Measurements from ENCODE around the gene CACNB2. TPM values are rescaled to one million over a fixed set of nuclear protein-coding genes. Genes with fewer than 3 reads are reported as not detected.

The CACNB2 gene
- total RNA-seq, 4 donors from 2014 or later = 11.6 to 13.8 (median 12.1) TPM

DNA sequence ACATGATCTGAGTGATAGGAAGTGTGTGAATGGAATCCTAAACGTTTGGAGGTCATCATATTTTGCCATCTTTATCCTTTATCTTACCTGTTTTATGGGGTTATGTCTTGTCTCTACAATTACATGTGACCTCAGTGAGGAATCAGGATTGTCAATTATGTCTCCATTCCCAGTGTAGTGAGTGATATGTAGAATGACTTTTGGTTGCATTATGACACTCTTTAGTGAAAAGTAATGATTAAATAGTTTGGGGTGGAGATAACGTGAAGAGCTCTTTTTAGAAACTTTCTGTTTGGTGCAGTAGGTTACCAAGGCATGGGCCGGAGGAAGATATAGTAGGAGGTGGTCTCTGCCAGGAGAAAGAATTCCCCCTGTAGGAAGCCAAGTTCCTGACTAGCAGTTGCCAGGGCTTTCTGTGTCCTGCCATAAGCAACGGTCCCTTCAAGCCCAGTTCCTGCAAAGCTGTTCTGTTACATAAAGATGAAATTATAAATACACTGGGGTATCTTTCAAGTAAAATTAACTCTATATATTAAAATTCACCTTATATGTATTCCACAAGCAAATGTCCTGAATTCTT lies 282.9 kb downstream of the CACNB2 start:
- no peak for TF ChIP-seq EP300 (IDR thresholded peaks at IDR 0.05)
- TF ChIP-seq POLR2AphosphoS5 (IDR thresholded peaks at IDR 0.05) = no peak
- TF ChIP-seq, protein P1, sequence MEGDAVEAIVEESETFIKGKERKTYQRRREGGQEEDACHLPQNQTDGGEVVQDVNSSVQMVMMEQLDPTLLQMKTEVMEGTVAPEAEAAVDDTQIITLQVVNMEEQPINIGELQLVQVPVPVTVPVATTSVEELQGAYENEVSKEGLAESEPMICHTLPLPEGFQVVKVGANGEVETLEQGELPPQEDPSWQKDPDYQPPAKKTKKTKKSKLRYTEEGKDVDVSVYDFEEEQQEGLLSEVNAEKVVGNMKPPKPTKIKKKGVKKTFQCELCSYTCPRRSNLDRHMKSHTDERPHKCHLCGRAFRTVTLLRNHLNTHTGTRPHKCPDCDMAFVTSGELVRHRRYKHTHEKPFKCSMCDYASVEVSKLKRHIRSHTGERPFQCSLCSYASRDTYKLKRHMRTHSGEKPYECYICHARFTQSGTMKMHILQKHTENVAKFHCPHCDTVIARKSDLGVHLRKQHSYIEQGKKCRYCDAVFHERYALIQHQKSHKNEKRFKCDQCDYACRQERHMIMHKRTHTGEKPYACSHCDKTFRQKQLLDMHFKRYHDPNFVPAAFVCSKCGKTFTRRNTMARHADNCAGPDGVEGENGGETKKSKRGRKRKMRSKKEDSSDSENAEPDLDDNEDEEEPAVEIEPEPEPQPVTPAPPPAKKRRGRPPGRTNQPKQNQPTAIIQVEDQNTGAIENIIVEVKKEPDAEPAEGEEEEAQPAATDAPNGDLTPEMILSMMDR (IDR thresholded peaks at IDR 0.05) = no peak
- TF ChIP-seq POLR2A (IDR thresholded peaks at IDR 0.05) = no peak
- Histone ChIP-seq H3K4me3 (no peak overlapping the region), H3K27ac (no peak overlapping the region), H3K4me1 (no peaks in the 10 kb centered on the region), H3K36me3 (no peaks in the 10 kb centered on the region), H3K27me3 (no peaks in the 10 kb centered on the region), H3K9me3 (no peaks in the 10 kb centered on the region)
- WGBS = 65% methylated on average over 4 of the region's 4 CpGs
- no peak for DNase-seq (ENCODE audit: low spot score in 2 of 2)

DNA sequence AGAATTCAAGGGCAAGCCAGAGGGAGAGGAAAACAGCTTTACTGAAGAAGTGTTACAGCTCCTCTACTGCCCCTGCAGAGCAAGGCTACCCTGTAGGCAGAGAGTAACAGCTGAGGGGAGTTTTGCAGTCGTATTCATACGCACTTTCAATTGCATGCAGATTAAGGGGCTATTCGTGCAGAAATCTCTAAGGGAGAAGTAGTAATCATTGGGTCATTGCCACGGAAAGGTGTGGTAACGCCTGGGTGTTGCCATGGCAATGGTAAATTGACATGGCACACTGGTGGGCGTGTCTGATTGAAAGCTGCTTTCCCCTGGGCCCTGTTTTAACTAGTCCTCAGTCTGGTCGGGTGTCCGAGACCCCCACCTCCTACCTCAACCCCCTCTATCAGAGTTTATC lies 284.0 kb downstream of the CACNB2 start:
- Histone ChIP-seq H3K27me3 (no peaks in the 10 kb centered on the region), H3K4me1 (no peaks in the 10 kb centered on the region), H3K9me3 (no peaks in the 10 kb centered on the region), H3K36me3 (no peaks in the 10 kb centered on the region), H3K4me3 (no peak overlapping the region), H3K27ac (no peak overlapping the region)
- whole genome bisulfite sequencing = 33% methylated on average over 8 of the region's 8 CpGs
- no peak for DNase-seq (ENCODE audit: low spot score in 2 of 2)
- TF ChIP-seq EP300 (IDR thresholded peaks at IDR 0.05) (no peak), POLR2AphosphoS5 (IDR thresholded peaks at IDR 0.05) (no peak), POLR2A (IDR thresholded peaks at IDR 0.05) (no peak)
- TF ChIP-seq, protein P1 (IDR thresholded peaks at IDR 0.05) = no peak

DNA sequence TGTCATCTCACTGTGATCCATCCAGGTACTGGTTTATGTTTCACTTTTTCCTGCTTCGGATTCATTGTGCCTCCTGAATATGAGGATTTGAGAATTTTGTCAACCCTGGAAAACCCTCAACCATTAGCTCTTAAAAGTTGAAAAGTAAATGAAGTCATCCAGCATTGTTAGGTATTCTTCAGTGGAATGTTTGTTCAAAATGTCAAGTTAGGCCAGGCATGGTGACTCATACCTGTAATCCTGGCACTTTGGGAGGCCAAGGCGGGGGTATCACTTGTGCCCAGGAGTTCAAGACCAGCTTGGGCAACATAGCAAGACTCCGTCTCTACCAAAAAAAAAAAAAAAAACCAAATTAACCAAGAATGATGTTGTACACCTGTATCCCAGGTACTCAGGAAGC lies 289.1 kb downstream of the CACNB2 start:
- TF ChIP-seq EP300 (IDR thresholded peaks at IDR 0.05) (no peak), POLR2AphosphoS5 (IDR thresholded peaks at IDR 0.05) (no peak), POLR2A (IDR thresholded peaks at IDR 0.05) (no peak)
- TF ChIP-seq, protein P1 (IDR thresholded peaks at IDR 0.05) = no peak
- H3K27ac ChIP-seq = no peak overlapping the region
- no peaks in the 10 kb centered on the region for H3K9me3 ChIP-seq
- H3K36me3 ChIP-seq = no peaks in the 10 kb centered on the region
- no peak overlapping the region for H3K4me3 ChIP-seq
- DNase-seq (ENCODE audit: low spot score in 2 of 2) = no peak
- WGBS = 76% methylated on average over 3 of the region's 3 CpGs
- H3K4me1 ChIP-seq = no peaks in the 10 kb centered on the region
- H3K27me3 ChIP-seq = no peaks in the 10 kb centered on the region

DNA sequence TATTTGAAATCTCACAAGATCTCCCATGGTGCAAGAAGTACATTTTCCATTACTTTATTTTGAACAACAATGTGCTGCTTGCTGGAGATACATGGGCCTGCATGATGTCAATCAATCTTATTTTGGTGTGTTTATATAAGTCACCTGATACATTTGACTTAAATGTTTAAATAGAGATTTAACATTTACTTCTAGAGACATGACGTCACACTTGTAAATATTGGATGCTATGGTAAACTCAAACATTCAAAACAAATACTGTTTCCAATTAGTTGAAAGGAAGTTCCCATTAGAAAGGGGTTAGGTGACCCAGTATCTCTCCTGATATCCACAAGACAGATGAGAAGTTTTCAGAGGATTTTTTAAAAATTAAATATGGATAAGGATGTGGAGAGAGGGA lies 296.7 kb downstream of the CACNB2 start:
- Histone ChIP-seq H3K27me3 (no peaks in the 10 kb centered on the region), H3K4me3 (no peak overlapping the region), H3K27ac (no peak overlapping the region), H3K9me3 (no peaks in the 10 kb centered on the region), H3K4me1 (no peaks in the 10 kb centered on the region), H3K36me3 (no peaks in the 10 kb centered on the region)
- WGBS = 76% methylated on average over 1 of the region's 1 CpG
- TF ChIP-seq, protein P1 (IDR thresholded peaks at IDR 0.05) = no peak
- no peak for TF ChIP-seq EP300 (IDR thresholded peaks at IDR 0.05)
- TF ChIP-seq POLR2AphosphoS5 (IDR thresholded peaks at IDR 0.05) = no peak
- TF ChIP-seq POLR2A (IDR thresholded peaks at IDR 0.05) = no peak
- no peak for DNase-seq (ENCODE audit: low spot score in 2 of 2)

DNA sequence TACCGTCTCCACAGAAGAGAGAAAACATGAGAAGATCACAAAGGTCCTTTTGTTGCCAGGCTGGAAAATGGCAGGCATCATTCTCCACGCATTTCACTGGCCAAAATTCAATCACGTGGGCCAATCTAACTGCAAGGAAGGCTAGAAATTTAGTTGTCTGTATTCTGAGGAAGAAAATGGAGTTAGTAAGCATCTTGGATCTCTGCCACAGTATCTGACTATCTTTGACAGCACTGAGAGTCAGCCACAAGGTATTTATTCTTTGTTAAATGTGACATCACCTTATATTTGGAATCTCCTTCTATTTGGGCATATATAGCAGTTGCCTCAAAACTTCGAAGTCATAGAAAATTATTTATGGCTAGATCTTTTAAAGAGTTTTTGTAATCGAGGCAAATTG lies 297.3 kb downstream of the CACNB2 start:
- WGBS = 70% methylated on average over 5 of the region's 5 CpGs
- DNase-seq (ENCODE audit: low spot score in 2 of 2) = no peak
- Histone ChIP-seq H3K9me3 (no peaks in the 10 kb centered on the region), H3K27me3 (no peaks in the 10 kb centered on the region), H3K4me1 (no peaks in the 10 kb centered on the region), H3K27ac (no peak overlapping the region), H3K4me3 (no peak overlapping the region), H3K36me3 (no peaks in the 10 kb centered on the region)
- TF ChIP-seq POLR2A (IDR thresholded peaks at IDR 0.05) = no peak
- TF ChIP-seq, protein P1 (IDR thresholded peaks at IDR 0.05) = no peak
- no peak for TF ChIP-seq EP300 (IDR thresholded peaks at IDR 0.05)
- no peak for TF ChIP-seq POLR2AphosphoS5 (IDR thresholded peaks at IDR 0.05)
